Esophagus muscularis mucosa (tissue), 4 donors: ENCODE results near the gene AGPAT1. TPM values are rescaled to one million over a fixed set of nuclear protein-coding genes. Genes with fewer than 3 reads are reported as not detected.
"Not testable (repeated sequence)": the region's sequence is repeated elsewhere in the genome, so short reads cannot be mapped to it uniquely, and the experiment has no call there.

Experiments used
- DNase-seq: peaks from one replicate; pipeline ENCODE4 v3.0.0-alpha.2; 2017; ENCODE audit errors: extremely low spot score
- H3K27ac ChIP-seq, 4 donors: fragments of 200-600 bp; sonication (generic); replicated peaks in 1 of 4; 1 replicate in 3 of 4; 2 replicates in 1 of 4; pipeline ENCODE4 v1.5.1; 2016 to 2019; ENCODE audit warnings: mild to moderate bottlenecking in 1 of 4
- H3K27me3 ChIP-seq, 4 donors: fragments of 200-600 bp; sonication (generic); one replicate each; pipeline versions ENCODE4 v1.5.1 to v1.6.0; 2016 to 2019
- H3K36me3 ChIP-seq, 4 donors: fragments of 200-600 bp; sonication (generic); one replicate each; pipeline ENCODE4 v1.5.1; 2016 to 2019
- H3K4me1 ChIP-seq, 4 donors: fragments of 200-600 bp; sonication (generic); one replicate each; pipeline ENCODE4 v1.5.1; 2016 to 2019
- H3K4me3 ChIP-seq, 4 donors: fragments of 200-600 bp; sonication (generic); 1 replicate in 2 of 4; 2 replicates in 2 of 4; pipeline ENCODE4 v1.5.1; 2016 to 2019; ENCODE audit warnings: mild to moderate bottlenecking in 4 of 4, moderate library complexity in 1 of 4
- H3K9me3 ChIP-seq, 4 donors: fragments of 200-600 bp; sonication (generic); 1 replicate in 3 of 4; 2 replicates in 1 of 4; pipeline ENCODE4 v1.5.1; 2016 to 2019
- CTCF ChIP-seq, 3 experiments: fragments of 200-600 bp in 2 of 3; fragments of 450-650 bp in 1 of 3; sonication (generic) in 2 of 3; IDR thresholded peaks; one replicate each; pipeline ENCODE4 v1.5.1; 2017 to 2019; ENCODE audit warnings: antibody characterized with exemption in 3 of 3, mild to moderate bottlenecking in 2 of 3, moderate library complexity in 1 of 3
- EP300 ChIP-seq: sonication (generic); formaldehyde crosslinking; IDR thresholded peaks from one replicate; pipeline ENCODE4 v1.6.1; 2017; ENCODE audit warnings: antibody characterized with exemption
- POLR2A ChIP-seq: fragments of 450-650 bp; IDR thresholded peaks from one replicate; pipeline ENCODE4 v1.6.1; 2017; ENCODE audit warnings: antibody characterized with exemption, moderate library complexity, mild to moderate bottlenecking, low read depth
- POLR2AphosphoS5 ChIP-seq, 2 donors: sonication (generic); formaldehyde crosslinking; IDR thresholded peaks; one replicate each; pipeline ENCODE4 v1.6.1; 2017; ENCODE audit warnings: antibody characterized with exemption in 2 of 2
- WGBS: methylation state at CpG from one replicate; pipeline ENCODE4 v1.1.5; 2018; 5-methylcytosine and 5-hydroxymethylcytosine counted together
- intact Hi-C: fragments of 100-400 bp; cut with DNase I; formaldehyde crosslinking; loops from one replicate; pipeline ENCODE4 v1.15.1; 2023
- total RNA-seq, 4 donors: library from RNA; depleted of rRNA; stranded (reverse); fragments of >200 nt; gene quantifications; one replicate each; pipeline versions ENCODE4 v1.1.0 to v1.2.1, GENCODE V29; 2016

The AGPAT1 gene
- total RNA-seq, 4 donors from 2014 or later: 52.7 to 76.7 (median 68.9) TPM

GRCh38 chr6:32148289-32149091 lies 27.4 kb downstream of the AGPAT1 start:
- intact Hi-C loops: no loop called here
- H3K4me1 ChIP-seq: peaks cover 24 to 41% (median 39%) of the 10 kb centered on the region in 4 donors
- WGBS: 61% methylated on average over 39 of the region's 39 CpGs
- H3K36me3 ChIP-seq: peaks cover 0 to 17% (median 6%) of the 10 kb centered on the region in 4 donors
- H3K9me3 ChIP-seq: no peaks in the 10 kb centered on the region
- no peak overlapping the region for H3K27ac ChIP-seq
- peak overlapping the region in 2 of 4 donors; percentile 15 to 35 for H3K4me3 ChIP-seq
- H3K27me3 ChIP-seq: no peaks in the 10 kb centered on the region
- TF ChIP-seq POLR2AphosphoS5 (IDR thresholded peaks at IDR 0.05) (no peak), EP300 (no peak), CTCF (IDR thresholded peaks at IDR 0.05) (no peak)
- DNase-seq: no peak

GRCh38 chr6:32147401-32148132 lies 28.3 kb downstream of the AGPAT1 start:
- TF ChIP-seq CTCF (IDR thresholded peaks at IDR 0.05) (no peak), POLR2AphosphoS5 (IDR thresholded peaks at IDR 0.05) (no peak), EP300 (no peak), POLR2A (no peak)
- Histone ChIP-seq H3K9me3 (no peaks in the 10 kb centered on the region), H3K4me1 (peaks cover 19 to 31% (median 29%) of the 10 kb centered on the region in 4 donors), H3K36me3 (peaks cover 0 to 17% (median 6%) of the 10 kb centered on the region in 4 donors), H3K4me3 (no peak overlapping the region), H3K27ac (no peak overlapping the region), H3K27me3 (no peaks in the 10 kb centered on the region)
- no peak for DNase-seq
- 92% methylated on average over 4 of the region's 4 CpGs for WGBS
- intact Hi-C loops: no loop called here

GRCh38 chr6:32146687-32147086 lies 29.2 kb downstream of the AGPAT1 start:
- 56% methylated on average over 4 of the region's 4 CpGs for WGBS
- no peak overlapping the region for H3K4me3 ChIP-seq
- no peak overlapping the region for H3K27ac ChIP-seq
- no peak for DNase-seq
- H3K9me3 ChIP-seq: no peaks in the 10 kb centered on the region
- peaks cover 12 to 24% (median 21%) of the 10 kb centered on the region in 4 donors for H3K4me1 ChIP-seq
- H3K36me3 ChIP-seq: peaks cover 0 to 17% (median 6%) of the 10 kb centered on the region in 4 donors
- TF ChIP-seq POLR2AphosphoS5 (IDR thresholded peaks at IDR 0.05) (no peak), EP300 (no peak), POLR2A (no peak), CTCF (IDR thresholded peaks at IDR 0.05) (no peak)
- H3K27me3 ChIP-seq: no peaks in the 10 kb centered on the region
- intact Hi-C loops: no loop called here

- intact Hi-C loops: no loop called here
- no peak for DNase-seq
- H3K27me3 ChIP-seq: no peaks in the 10 kb centered on the region
- H3K27ac ChIP-seq: no peak overlapping the region
- H3K4me1 ChIP-seq: peaks cover 12 to 20% (median 17%) of the 10 kb centered on the region in 4 donors
- no peak overlapping the region for H3K4me3 ChIP-seq
- no peak for TF ChIP-seq POLR2AphosphoS5 (IDR thresholded peaks at IDR 0.05)
- TF ChIP-seq CTCF (IDR thresholded peaks at IDR 0.05): no peak
- no peaks in the 10 kb centered on the region for H3K9me3 ChIP-seq
- peaks cover 0 to 17% (median 6%) of the 10 kb centered on the region in 4 donors for H3K36me3 ChIP-seq
- 93% methylated on average over 1 of the region's 1 CpG for WGBS
Observed at GRCh38 chr6:32146287-32146686, 29.6 kb downstream of the AGPAT1 start.

- H3K9me3 ChIP-seq, intact Hi-C loops, H3K27me3 ChIP-seq, DNase-seq, H3K4me1 ChIP-seq, H3K27ac ChIP-seq, H3K4me3 ChIP-seq: not testable (repeated sequence)
- 87% methylated on average over 7 of the region's 7 CpGs for WGBS
- H3K36me3 ChIP-seq: peaks cover 0 to 13% (median 5%) of the 10 kb centered on the region in 4 donors
Observed at GRCh38 chr6:32144238-32144637, 31.6 kb downstream of the AGPAT1 start.
